Esophagus squamous epithelium (tissue), 5 donors: ENCODE measurements around the gene OPN1LW. TPM values are rescaled to one million over a fixed set of nuclear protein-coding genes. Genes with fewer than 3 reads are reported as not detected.

ENCODE experiments used
- DNase-seq: peaks from one replicate; lab custom pipeline; 2025; lab: John Stamatoyannopoulos, UW
- H3K27ac ChIP-seq, 4 donors: fragments of 200-600 bp; sonication (generic); one replicate each; pipeline ENCODE4 v1.5.1; 2016 to 2019; ENCODE audit warnings: mild to moderate bottlenecking in 1 of 4
- H3K27me3 ChIP-seq, 4 donors: fragments of 200-600 bp; sonication (generic); 1 replicate in 3 of 4; 2 replicates in 1 of 4; pipeline versions ENCODE4 v1.5.1 to v1.6.0; 2017 to 2021; ENCODE audit warnings: antibody characterized with exemption in 1 of 4
- H3K36me3 ChIP-seq, 3 donors: fragments of 200-600 bp; sonication (generic); one replicate each; pipeline ENCODE4 v1.5.1; 2016 to 2019
- H3K4me1 ChIP-seq, 3 donors: fragments of 200-600 bp; sonication (generic); one replicate each; pipeline ENCODE4 v1.5.1; 2017 to 2019
- H3K4me3 ChIP-seq, 4 donors: fragments of 200-600 bp; sonication (generic); 1 replicate in 3 of 4; 2 replicates in 1 of 4; pipeline ENCODE4 v1.5.1; 2016 to 2019; ENCODE audit warnings: mild to moderate bottlenecking in 2 of 4, moderate library complexity in 1 of 4
- H3K9me3 ChIP-seq, 3 donors: fragments of 200-600 bp; sonication (generic); one replicate each; pipeline ENCODE4 v1.5.1; 2016 to 2019
- CTCF ChIP-seq, 6 experiments: fragments of 450-650 bp in 4 of 6; fragments of 200-600 bp in 2 of 6; sonication (generic) in 2 of 6; IDR thresholded peaks; one replicate each; pipeline ENCODE4 v1.5.1; 2016 to 2019; ENCODE audit warnings: antibody characterized with exemption in 6 of 6, mild to moderate bottlenecking in 4 of 6, moderate library complexity in 4 of 6
- POLR2A ChIP-seq, 4 donors: fragments of 450-650 bp; IDR thresholded peaks; one replicate each; pipeline ENCODE4 v1.6.1; 2017; ENCODE audit warnings: antibody characterized with exemption in 4 of 4, mild to moderate bottlenecking in 4 of 4, moderate library complexity in 3 of 4
- WGBS, 2 donors: methylation state at CpG; one replicate each; pipeline ENCODE4 v1.1.5; 2018; 5-methylcytosine and 5-hydroxymethylcytosine counted together
- intact Hi-C: fragments of 100-400 bp; cut with DNase I; formaldehyde crosslinking; loops from one replicate; pipeline ENCODE4 v1.15.0; 2022
- total RNA-seq, 4 donors: library from RNA; depleted of rRNA; stranded (reverse); fragments of >200 nt; gene quantifications; one replicate each; pipeline ENCODE4 v1.1.0, GENCODE V29; 2016
- donor health status: DM: yes; HTN: yes; CAD: no.

The OPN1LW gene
- total RNA-seq, 4 donors from 2014 or later: not detected

DNA sequence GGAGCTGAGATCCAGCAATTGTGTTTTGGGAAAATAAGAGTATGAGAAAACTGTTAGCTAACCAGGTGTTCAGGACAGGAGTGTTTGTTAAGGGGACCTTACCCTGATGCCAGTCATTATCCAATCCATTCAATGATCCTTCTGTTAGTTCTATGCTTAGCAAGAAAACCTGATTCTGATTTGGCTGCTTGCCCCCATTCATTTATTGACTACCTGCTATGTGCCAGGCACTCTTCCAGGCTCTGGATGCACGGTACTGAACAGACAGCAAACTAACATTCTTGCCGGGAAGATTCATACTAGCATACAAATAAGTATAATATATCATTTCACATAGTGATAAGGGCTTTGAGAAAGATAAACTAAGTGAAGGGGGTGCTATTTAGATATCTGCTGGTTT is 45.5 kb upstream of the OPN1LW start:
- Histone ChIP-seq H3K27ac (no peak overlapping the region), H3K9me3 (no peaks in the 10 kb centered on the region), H3K36me3 (no peaks in the 10 kb centered on the region), H3K4me1 (peaks cover 0 to 34% (median 4%) of the 10 kb centered on the region in 3 donors), H3K4me3 (no peak overlapping the region), H3K27me3 (no peaks in the 10 kb centered on the region)
- WGBS, 2 donors: 13 to 41% methylated on average over 2 of the region's 2 CpGs
- TF ChIP-seq POLR2A (IDR thresholded peaks at IDR 0.05): no peak
- no peak for TF ChIP-seq CTCF (IDR thresholded peaks at IDR 0.05)
- intact Hi-C loops: no loop called here
- DNase-seq: no peak

DNA sequence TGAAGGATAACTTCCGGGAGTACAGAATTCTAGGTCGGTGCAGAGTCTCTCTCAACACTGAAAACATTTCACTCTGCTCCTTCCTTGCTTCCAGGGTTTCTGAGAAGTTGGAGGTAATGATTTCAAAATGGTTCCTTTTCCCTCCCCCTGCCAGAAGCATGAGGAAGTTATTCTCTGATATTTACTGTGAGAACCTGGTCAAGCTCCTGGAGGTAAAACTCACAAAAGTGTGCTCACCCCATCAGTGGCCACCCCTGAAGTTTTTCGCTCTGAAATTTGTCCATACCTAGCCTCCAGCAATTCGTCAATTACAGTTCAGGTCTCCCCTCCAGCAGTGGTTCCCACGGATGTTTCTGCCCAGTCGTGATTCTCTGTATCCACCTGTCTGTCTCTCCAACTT is 30.3 kb upstream of the OPN1LW start:
- Histone ChIP-seq H3K27me3 (no peaks in the 10 kb centered on the region), H3K9me3 (peaks cover 0 to 3% (median 0%) of the 10 kb centered on the region in 3 donors), H3K4me1 (no peaks in the 10 kb centered on the region), H3K36me3 (no peaks in the 10 kb centered on the region), H3K4me3 (no peak overlapping the region), H3K27ac (no peak overlapping the region)
- WGBS, 2 donors: 68 to 69% methylated on average over 6 of the region's 6 CpGs
- DNase-seq: no peak
- TF ChIP-seq POLR2A (IDR thresholded peaks at IDR 0.05) (no peak), CTCF (IDR thresholded peaks at IDR 0.05) (no peak)
- intact Hi-C loops: no loop called here

DNA sequence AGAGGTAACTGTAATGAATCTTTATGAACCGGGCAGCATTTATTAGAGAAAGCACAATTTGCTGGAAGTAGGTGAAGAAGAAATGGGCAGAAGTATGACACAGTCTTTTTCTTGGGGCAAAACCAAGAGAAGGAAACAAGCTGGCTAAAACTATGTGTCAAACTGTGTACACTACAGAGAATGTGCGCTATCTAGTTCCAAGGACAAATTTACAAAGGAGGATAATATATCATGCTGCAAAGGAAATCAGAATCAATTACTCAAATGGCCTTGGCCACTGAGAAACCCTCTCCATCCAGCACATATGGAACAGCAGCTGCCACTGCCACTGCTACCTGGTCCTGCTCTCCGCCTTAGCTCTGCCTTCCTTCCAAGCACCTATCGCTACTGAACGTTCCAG is 29.4 kb upstream of the OPN1LW start:
- intact Hi-C loops: no loop called here
- Histone ChIP-seq H3K36me3 (no peaks in the 10 kb centered on the region), H3K4me3 (no peak overlapping the region), H3K27me3 (no peaks in the 10 kb centered on the region), H3K4me1 (no peaks in the 10 kb centered on the region), H3K9me3 (peaks cover 0 to 3% (median 0%) of the 10 kb centered on the region in 3 donors), H3K27ac (no peak overlapping the region)
- TF ChIP-seq POLR2A (IDR thresholded peaks at IDR 0.05) (no peak), CTCF (IDR thresholded peaks at IDR 0.05) (no peak)
- 89 to 98% methylated on average over 5 of the region's 5 CpGs for WGBS, 2 donors
- no peak for DNase-seq

DNA sequence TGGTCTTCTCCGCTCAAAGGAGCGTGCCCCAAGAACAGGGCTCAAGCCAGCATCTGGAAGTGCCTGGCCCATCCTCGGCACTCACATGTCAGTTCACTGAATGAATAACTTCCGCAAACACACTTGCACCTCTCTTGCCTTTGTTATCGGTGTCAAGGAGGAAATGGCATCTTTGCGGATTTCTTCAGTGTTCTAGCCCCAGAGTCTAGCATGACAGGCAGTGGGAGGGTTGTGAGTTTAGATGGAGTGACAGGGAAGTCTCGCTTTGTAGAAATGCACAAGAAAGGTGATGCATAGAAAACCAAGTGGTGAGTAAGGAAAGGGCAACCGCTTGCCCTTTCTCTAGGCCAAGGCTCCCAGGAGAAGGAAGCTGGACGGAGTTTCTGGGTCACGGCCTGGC is 29.0 kb upstream of the OPN1LW start:
- 85% methylated on average over 10 of the region's 10 CpGs; no CpG with 5 or more reads in 1 of the 2 donors for WGBS, 2 donors
- Histone ChIP-seq H3K4me1 (no peaks in the 10 kb centered on the region), H3K4me3 (no peak overlapping the region), H3K9me3 (peaks cover 0 to 3% (median 0%) of the 10 kb centered on the region in 3 donors), H3K36me3 (no peaks in the 10 kb centered on the region), H3K27me3 (no peaks in the 10 kb centered on the region), H3K27ac (no peak overlapping the region)
- intact Hi-C loops: no loop called here
- DNase-seq: no peak
- no peak for TF ChIP-seq POLR2A (IDR thresholded peaks at IDR 0.05)
- no peak for TF ChIP-seq CTCF (IDR thresholded peaks at IDR 0.05)

GRCh38 chrX:154115750-154116149 is 28.3 kb upstream of the OPN1LW start:
- Histone ChIP-seq H3K27ac (no peak overlapping the region), H3K4me3 (no peak overlapping the region), H3K9me3 (peaks cover 0 to 3% (median 0%) of the 10 kb centered on the region in 3 donors), H3K4me1 (no peaks in the 10 kb centered on the region), H3K27me3 (no peaks in the 10 kb centered on the region), H3K36me3 (no peaks in the 10 kb centered on the region)
- no peak for DNase-seq
- WGBS, 2 donors: 81 to 83% methylated on average over 2 of the region's 5 CpGs
- TF ChIP-seq CTCF (IDR thresholded peaks at IDR 0.05) (no peak), POLR2A (IDR thresholded peaks at IDR 0.05) (no peak)
- intact Hi-C loops: no loop called here
